ENCODE measurements around the gene SLC35G4. TPM values are rescaled to one million over a fixed set of nuclear protein-coding genes. Genes with fewer than 3 reads are reported as not detected.

SLC35G4 gene
- total RNA-seq, 3 donors from 2014 or later (not counting 1 experiment from before 2014, with no cell fraction given), result not detected

- TF ChIP-seq, protein P1, sequence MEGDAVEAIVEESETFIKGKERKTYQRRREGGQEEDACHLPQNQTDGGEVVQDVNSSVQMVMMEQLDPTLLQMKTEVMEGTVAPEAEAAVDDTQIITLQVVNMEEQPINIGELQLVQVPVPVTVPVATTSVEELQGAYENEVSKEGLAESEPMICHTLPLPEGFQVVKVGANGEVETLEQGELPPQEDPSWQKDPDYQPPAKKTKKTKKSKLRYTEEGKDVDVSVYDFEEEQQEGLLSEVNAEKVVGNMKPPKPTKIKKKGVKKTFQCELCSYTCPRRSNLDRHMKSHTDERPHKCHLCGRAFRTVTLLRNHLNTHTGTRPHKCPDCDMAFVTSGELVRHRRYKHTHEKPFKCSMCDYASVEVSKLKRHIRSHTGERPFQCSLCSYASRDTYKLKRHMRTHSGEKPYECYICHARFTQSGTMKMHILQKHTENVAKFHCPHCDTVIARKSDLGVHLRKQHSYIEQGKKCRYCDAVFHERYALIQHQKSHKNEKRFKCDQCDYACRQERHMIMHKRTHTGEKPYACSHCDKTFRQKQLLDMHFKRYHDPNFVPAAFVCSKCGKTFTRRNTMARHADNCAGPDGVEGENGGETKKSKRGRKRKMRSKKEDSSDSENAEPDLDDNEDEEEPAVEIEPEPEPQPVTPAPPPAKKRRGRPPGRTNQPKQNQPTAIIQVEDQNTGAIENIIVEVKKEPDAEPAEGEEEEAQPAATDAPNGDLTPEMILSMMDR (IDR thresholded peaks at IDR 0.05), result no peak
- intact Hi-C loops (cut with micrococcal nuclease), result no loop called here
- WGBS (ENCODE audit: insufficient coverage), result 14% methylated on average over 2 of the region's 2 CpGs
- no peak overlapping the region for H3K4me3 Mint-ChIP-seq
- H3K27me3 Mint-ChIP-seq (ENCODE audit: low read depth in 2 of 2), result peaks cover 5 to 16% of the 10 kb centered on the region in 2 donors
- DNase-seq (peak in 1 of 2 donors; percentile 8), ATAC-seq (peak in 1 of 3 donors; percentile 25)
- no peaks in the 10 kb centered on the region for H3K27me3 ChIP-seq (ENCODE audit: control insufficient read depth, insufficient read depth, low read length)
- H3K27ac Mint-ChIP-seq, result no peak overlapping the region
- H3K27ac ChIP-seq (ENCODE audit: low read length), result no peak overlapping the region
- H3K9me3 ChIP-seq (ENCODE audit: control insufficient read depth, insufficient read depth, low read length), result no peaks in the 10 kb centered on the region
- H3K36me3 Mint-ChIP-seq, result no peaks in the 10 kb centered on the region
- H3K4me1 Mint-ChIP-seq, result peaks cover 22 to 23% of the 10 kb centered on the region in 2 donors
- peaks cover 12% of the 10 kb centered on the region for H3K4me1 ChIP-seq (ENCODE audit: control insufficient read depth, insufficient read depth, low read length)
- H3K9me3 Mint-ChIP-seq, result no peaks in the 10 kb centered on the region
- no peak overlapping the region for H3K4me3 ChIP-seq (ENCODE audit: low read length)
- H3K36me3 ChIP-seq (ENCODE audit: control insufficient read depth, insufficient read depth, low read length), result no peaks in the 10 kb centered on the region
These were observed 22.0 kb upstream of the SLC35G4 start for GRCh38 chr18:11587432-11587831.

- Histone ChIP-seq H3K36me3 (ENCODE audit: control insufficient read depth, insufficient read depth, low read length) (no peaks in the 10 kb centered on the region), H3K4me3 (ENCODE audit: low read length) (no peak overlapping the region), H3K27ac (ENCODE audit: low read length) (no peak overlapping the region), H3K4me1 (ENCODE audit: control insufficient read depth, insufficient read depth, low read length) (peaks cover 12% of the 10 kb centered on the region), H3K27me3 (ENCODE audit: control insufficient read depth, insufficient read depth, low read length) (no peaks in the 10 kb centered on the region), H3K9me3 (ENCODE audit: control insufficient read depth, insufficient read depth, low read length) (no peaks in the 10 kb centered on the region)
- 5% methylated on average over 2 of the region's 3 CpGs for WGBS (ENCODE audit: insufficient coverage)
- Mint-ChIP-seq H3K27me3 (ENCODE audit: low read depth in 2 of 2) (peaks cover 5 to 16% of the 10 kb centered on the region in 2 donors), H3K36me3 (no peaks in the 10 kb centered on the region), H3K4me3 (no peak overlapping the region), H3K27ac (no peak overlapping the region), H3K4me1 (peaks cover 22 to 23% of the 10 kb centered on the region in 2 donors), H3K9me3 (no peaks in the 10 kb centered on the region)
- TF ChIP-seq, protein P1 (IDR thresholded peaks at IDR 0.05), result no peak
- intact Hi-C loops (cut with micrococcal nuclease), result no loop called here
- DNase-seq, result peak in 1 of 2 donors; percentile 30
- ATAC-seq, result peak in 2 of 3 donors; percentile 9 to 63
These were observed 21.6 kb upstream of the SLC35G4 start for GRCh38 chr18:11587846-11588245.

GRCh38 chr18:11591957-11592356 is 17.4 kb upstream of the SLC35G4 start:
- H3K9me3 ChIP-seq (ENCODE audit: control insufficient read depth, insufficient read depth, low read length), result no peaks in the 10 kb centered on the region
- WGBS (ENCODE audit: insufficient coverage), result 82% methylated on average over 3 of the region's 3 CpGs
- no peaks in the 10 kb centered on the region for H3K9me3 Mint-ChIP-seq
- peaks cover 10% of the 10 kb centered on the region for H3K4me1 ChIP-seq (ENCODE audit: control insufficient read depth, insufficient read depth, low read length)
- intact Hi-C loops (cut with micrococcal nuclease), result no loop called here
- peak in 1 of 2 donors; percentile 8 for DNase-seq
- H3K27ac Mint-ChIP-seq, result no peak overlapping the region
- ATAC-seq, result no peak
- no peaks in the 10 kb centered on the region for H3K36me3 ChIP-seq (ENCODE audit: control insufficient read depth, insufficient read depth, low read length)
- peaks cover 5 to 15% of the 10 kb centered on the region in 2 donors for H3K27me3 Mint-ChIP-seq (ENCODE audit: low read depth in 2 of 2)
- no peaks in the 10 kb centered on the region for H3K27me3 ChIP-seq (ENCODE audit: control insufficient read depth, insufficient read depth, low read length)
- H3K4me3 ChIP-seq (ENCODE audit: low read length), result no peak overlapping the region
- no peak overlapping the region for H3K4me3 Mint-ChIP-seq
- TF ChIP-seq, protein P1 (IDR thresholded peaks at IDR 0.05), result no peak
- H3K36me3 Mint-ChIP-seq, result no peaks in the 10 kb centered on the region
- H3K27ac ChIP-seq (ENCODE audit: low read length), result no peak overlapping the region
- peaks cover 13 to 15% of the 10 kb centered on the region in 2 donors for H3K4me1 Mint-ChIP-seq

GRCh38 chr18:11600321-11600720 is 9.1 kb upstream of the SLC35G4 start:
- H3K4me1 Mint-ChIP-seq, result no peaks in the 10 kb centered on the region
- ATAC-seq, result no peak
- no peaks in the 10 kb centered on the region for H3K36me3 ChIP-seq (ENCODE audit: control insufficient read depth, insufficient read depth, low read length)
- peaks cover 14 to 34% of the 10 kb centered on the region in 2 donors for H3K27me3 Mint-ChIP-seq (ENCODE audit: low read depth in 2 of 2)
- no peaks in the 10 kb centered on the region for H3K4me1 ChIP-seq (ENCODE audit: control insufficient read depth, insufficient read depth, low read length)
- no peak for DNase-seq
- H3K9me3 Mint-ChIP-seq, result peaks cover 0 to 2% of the 10 kb centered on the region in 2 donors
- no peak overlapping the region for H3K27ac Mint-ChIP-seq
- H3K9me3 ChIP-seq (ENCODE audit: control insufficient read depth, insufficient read depth, low read length), result no peaks in the 10 kb centered on the region
- no peak overlapping the region for H3K4me3 ChIP-seq (ENCODE audit: low read length)
- intact Hi-C loops (cut with micrococcal nuclease), result no loop called here
- H3K27me3 ChIP-seq (ENCODE audit: control insufficient read depth, insufficient read depth, low read length), result peaks cover 2% of the 10 kb centered on the region
- 84% methylated on average over 3 of the region's 3 CpGs for WGBS (ENCODE audit: insufficient coverage)
- H3K4me3 Mint-ChIP-seq, result no peak overlapping the region
- H3K36me3 Mint-ChIP-seq, result no peaks in the 10 kb centered on the region
- H3K27ac ChIP-seq (ENCODE audit: low read length), result no peak overlapping the region
- TF ChIP-seq, protein P1 (IDR thresholded peaks at IDR 0.05), result no peak

All from natural killer cell (primary cell).